DMS53 treated with DMSO at 0.1 percent for 48 hours (cell line): ENCODE results near the gene DLX1.
"Not testable (repeated sequence)": the region's sequence is repeated elsewhere in the genome, so short reads cannot be mapped to it uniquely, and the experiment has no call there.

ENCODE experiments used
- DNase-seq: peaks from one replicate; lab custom pipeline; 2025; ENCODE audit not compliant: unreplicated experiment; lab: John Stamatoyannopoulos, UW

Gene DLX1

DNA sequence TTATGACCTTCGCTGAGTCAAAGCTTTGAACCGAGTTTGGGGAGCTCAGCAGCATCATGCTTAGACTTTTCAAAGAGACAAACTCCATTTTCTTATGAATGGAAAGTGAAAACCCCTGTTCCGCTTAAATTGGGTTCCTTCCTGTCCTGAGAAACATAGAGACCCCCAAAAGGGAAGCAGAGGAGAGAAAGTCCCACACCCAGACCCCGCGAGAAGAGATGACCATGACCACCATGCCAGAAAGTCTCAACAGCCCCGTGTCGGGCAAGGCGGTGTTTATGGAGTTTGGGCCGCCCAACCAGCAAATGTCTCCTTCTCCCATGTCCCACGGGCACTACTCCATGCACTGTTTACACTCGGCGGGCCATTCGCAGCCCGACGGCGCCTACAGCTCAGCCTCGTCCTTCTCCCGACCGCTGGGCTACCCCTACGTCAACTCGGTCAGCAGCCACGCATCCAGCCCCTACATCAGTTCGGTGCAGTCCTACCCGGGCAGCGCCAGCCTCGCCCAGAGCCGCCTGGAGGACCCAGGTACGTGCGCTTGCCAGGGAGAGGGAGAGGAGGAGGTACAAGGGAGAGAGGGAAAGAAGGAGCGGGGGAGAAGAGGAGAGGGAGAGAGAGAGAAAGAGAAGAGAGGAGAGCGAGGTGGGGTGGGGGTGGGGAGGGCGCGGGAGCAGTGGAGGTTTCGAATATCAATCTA lies at the start of gene DLX1:
TSS of gene DLX1 (plus strand) at position 48 of the 700 bp plus-strand sequence. CDS start at position 219, 171 bp downstream.
- no peak for DNase-seq

DNA sequence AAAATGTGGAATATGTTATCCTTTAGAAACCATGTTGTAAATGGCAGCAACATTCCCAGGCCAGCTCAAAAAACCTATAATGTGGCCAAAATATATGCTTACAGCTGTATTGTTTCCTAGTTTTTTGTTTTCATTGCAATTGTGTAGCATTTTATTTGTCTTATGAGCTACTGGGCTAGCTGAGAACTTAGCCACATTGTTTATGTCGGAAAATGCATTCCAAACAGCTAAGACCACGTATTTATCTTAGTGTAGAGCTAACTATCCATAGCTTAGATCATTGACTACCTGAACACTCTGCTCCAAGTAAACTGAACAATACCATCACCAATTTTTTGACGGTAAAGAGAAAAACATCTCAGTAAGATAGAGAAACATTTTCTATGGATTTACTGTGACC lies 47.2 kb upstream of the DLX1 start:
- no peak for DNase-seq

DNA sequence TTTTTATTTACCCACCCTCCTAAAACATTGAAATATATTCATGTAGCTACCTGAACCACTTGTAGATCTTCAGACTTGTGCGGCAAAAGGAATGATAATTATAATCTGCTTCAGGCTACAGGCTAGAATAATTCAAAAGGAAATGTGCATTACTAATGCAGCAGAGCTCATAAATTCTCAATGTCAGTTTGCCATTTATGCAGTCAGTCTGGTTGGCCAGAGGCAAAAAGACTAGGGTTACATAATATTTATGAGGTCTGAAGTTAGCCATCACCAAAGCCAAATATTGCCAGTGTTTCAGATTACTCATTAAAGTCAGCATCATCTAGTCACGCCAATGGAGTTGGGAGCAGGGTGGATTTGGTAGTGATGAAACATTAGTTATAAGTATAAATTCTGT lies 46.7 kb upstream of the DLX1 start:
- DNase-seq, result no peak

DNA sequence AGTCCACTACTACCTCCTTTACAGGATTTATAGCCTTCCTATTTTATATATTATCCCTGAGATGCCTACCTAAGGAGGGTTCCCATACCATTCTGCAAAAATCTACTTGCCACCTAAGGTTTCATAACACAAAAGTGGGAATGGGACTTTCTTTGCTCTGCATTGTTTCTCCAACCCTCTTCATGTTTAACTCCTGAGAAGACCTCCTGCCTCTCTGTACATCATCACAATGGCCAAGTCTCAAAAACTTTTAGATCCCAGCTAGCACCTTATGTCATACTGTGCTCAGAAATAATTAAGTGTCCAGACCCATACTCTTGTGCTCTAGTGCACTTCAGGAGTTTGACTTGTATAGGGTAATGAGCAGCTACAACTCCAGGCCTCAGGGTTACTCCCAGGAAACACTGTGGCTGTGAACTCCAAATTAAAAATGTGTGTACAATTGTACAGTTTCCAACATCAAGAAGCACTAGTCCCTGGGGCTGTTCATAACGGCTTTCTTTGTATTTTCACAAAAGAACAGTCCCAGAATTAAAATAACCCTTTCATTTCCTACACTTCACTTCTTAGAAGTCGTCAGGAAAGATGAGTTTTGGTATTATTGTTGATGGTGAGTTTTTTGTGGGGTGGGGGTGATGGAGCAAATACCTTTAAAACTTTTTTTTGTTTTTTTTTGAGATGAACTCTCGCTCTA lies 46.1 kb upstream of the DLX1 start:
- no peak for DNase-seq

DNA sequence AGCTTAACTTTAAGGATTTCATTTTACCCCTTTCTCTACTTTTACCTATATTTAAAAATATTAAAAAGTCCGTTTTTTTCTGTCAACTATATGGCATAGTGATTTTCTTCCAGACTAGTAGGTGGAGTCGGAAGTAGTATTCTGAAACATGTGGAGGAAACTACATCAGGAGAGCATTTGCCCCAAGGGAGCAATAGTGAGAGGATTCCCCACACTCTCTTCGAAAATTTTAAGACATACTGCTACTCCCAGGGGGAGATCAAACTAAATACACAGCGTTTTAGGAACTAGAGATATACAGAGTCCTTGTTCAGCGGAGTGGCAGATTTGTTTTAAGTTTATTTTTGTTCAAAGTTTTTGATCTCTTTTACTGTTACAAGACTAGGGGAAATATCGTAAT lies 45.0 kb upstream of the DLX1 start:
- DNase-seq, result no peak

DNA sequence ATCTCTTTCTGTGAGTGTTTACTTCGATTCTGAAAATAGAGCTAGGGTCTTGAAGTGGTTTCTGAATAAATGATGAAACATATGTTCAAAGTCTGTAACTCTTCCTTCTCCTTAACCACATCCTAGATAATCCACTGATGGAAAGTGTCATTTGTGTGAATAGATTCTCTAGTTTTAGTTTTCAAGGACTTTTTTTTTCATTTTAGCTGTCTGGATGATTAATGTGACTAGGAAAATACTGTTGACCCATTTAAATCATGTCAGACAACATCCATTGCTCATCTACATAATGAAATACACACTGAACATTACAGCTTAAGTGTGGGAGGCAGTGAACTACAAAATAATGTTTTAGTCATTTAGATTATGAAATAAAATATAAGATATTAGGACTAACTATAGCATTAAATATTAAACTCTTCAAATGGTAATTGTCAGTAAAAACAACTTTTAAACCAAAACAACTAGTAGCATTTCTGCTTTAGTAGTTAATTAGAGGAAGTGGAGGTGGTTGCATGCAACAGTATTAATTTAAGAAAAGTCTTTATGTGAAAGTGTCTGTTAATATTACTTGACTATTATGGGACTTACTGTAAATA lies 39.1 kb upstream of the DLX1 start:
- DNase-seq, result no peak

DNA sequence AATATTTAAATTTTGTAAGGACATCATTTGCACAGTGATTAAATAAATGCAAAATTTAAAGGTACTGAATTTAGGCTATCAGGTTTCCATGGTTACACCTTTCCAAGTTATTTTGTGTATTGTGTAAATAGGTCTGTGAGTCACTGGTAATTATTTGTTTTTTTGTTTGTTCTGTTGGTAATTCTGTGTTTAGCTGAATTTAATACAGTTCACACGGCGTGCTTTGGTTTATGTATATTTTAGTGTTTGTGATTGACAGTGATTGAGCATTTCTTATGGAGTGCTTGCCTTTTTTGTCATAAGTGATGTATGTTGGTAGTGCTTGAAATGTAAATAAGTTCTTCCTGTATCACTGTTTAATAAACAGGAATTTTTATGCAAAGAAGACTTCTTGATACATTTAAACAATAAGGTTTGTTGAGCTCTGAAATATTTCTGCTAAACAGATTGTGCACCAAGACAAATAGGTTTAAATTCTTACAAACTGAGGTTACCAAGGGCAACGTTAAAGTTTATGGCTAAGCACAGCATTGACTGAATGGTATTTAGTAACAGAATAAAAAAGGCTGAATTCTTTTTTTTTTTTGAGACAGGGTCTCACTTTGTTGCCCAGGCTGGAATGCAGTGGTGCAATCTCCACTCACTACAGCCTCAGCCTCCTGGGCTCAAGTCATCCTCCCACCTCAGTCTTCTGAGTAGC lies 38.3 kb upstream of the DLX1 start:
- DNase-seq, result no peak

DNA sequence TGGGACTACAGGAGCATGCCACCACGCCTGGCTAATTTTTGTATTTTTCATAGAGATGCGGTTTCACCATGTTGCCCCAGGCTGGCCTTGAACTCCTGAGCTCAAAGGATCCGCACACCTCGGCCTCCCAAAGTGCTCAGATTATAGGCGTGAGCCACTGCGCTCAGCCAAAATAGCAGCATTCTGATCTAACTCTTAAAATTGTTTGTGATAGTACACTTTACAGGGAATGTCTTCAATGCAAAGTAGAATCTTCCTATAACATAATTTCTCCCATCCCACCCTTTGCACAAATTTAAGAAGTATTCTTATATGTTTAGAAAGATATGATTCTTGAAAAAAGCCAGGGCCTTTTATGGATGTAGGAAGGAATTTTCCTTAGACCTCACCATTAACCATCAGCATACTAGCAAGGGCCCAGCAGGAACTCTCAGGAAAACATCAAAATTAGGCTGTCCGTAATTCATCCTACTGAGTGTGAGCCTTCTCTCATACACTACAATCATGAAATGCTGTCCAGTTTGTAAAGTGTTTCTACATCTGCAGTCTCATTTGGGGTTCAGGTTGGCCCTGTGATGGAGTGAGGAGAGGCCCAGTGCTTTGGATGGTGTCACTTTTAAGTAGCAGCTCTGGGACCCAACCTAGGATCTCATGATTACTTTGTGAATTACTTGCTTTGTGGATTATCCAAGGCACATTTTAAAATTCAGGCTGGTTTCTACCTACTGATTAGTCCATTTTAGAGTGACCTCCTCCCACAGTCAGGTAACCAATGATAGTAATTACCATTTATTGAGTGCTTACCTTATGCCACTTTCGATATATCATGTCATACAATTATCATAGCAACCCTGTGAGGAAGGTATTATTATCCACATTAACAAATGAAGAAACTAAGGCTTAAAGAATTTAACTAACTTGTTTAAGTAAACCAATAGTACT lies 37.5 kb upstream of the DLX1 start:
- no peak for DNase-seq

DNA sequence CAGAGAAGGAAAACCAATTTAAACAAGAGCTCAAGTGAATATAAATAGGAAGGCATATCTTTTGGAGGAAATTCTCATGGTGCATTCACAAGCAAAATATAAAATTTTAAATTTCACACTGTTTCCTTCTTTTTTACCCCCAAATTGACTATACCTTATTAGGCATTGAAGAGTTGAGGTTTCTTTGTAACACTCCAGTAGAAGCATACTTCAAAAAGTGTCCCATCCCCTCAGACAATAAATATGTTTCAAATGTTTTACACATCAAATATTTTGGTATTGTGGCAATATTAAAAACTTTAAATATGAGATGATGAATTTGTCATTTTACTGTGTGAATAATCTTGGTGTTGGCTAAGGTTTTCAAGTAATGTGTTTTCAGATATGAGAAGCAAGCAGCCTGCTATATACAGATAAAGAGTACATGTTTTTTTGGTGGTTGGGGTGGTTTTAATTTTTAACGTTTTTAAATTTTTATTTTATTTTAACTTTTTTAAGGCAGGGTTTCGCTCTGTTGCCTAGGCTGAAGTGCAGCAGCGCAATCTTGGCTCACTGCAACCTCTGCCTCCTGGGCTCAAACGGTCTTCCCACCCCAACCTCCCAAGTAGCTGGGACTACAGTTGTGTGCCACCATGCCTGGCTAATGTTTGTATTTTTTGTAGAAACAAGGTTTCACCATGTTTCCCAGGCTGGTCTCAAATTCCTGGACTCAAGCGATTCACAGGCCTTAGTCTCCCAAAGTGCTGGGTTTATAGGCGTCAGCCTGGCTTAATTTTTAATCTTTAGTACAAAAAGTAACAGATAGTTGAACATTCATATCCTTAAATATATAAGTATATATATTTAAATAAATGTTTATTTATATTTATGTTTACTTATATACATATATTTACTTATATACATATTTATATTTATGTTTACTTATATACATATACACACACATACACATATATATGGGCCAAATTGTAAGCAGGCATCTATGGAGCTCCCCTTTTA lies 36.5 kb upstream of the DLX1 start:
- DNase-seq, result no peak

DNA sequence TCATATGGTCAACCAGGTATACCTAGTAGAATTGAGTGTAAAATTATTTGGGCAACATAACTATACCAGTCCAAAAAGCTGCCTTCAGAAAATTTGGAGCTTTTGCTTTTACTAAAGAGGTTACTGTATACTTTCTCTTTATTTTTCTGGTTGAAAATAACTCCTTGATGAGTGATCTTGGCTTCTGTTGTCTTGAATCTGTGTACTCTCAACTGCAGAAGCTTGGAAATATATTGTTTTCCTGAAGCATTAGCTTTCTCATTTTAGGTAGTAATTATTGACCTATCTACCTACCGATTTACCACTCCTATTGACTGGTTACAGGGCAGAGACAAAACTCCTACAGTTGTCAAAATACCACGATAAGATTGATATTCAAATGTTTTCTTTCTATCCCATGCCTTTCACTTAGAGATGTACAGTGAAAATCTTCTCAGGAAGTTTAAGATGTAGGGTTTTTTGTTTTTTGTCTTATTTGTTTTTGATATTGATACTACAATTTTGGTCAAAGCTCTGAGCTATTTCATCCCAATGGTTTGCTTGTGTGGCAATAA lies 35.7 kb upstream of the DLX1 start:
- DNase-seq, result no peak

DNA sequence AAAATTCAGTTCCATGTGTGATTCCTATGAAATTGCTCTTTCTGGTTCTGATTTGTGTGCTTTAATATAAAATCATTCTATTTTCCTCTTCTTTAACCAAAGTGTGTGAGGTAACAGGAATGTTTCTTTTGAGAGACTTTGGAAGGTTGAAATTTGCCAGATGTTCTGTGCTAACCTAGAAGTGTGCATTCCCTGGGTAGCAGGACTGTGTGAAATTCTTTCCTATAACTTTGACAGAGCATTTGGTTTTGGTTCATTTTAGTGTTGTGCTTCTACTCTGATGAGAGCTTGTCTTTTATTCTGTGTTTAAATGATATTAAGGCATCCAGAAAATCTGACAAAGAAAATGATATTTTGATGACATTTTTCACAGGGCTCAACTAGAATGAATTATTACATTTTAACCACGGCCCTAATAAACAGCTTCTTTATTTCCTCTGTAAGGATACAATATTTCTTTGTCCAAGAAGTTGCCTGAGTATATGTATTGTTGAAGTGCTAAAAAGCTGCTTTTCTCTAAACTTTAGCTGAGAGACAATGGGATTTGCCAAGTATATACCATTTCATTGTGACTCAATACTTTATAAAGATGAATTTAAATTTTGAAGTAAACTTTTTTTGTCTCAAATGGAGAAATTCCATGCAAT lies 34.7 kb upstream of the DLX1 start:
- DNase-seq, result no peak

DNA sequence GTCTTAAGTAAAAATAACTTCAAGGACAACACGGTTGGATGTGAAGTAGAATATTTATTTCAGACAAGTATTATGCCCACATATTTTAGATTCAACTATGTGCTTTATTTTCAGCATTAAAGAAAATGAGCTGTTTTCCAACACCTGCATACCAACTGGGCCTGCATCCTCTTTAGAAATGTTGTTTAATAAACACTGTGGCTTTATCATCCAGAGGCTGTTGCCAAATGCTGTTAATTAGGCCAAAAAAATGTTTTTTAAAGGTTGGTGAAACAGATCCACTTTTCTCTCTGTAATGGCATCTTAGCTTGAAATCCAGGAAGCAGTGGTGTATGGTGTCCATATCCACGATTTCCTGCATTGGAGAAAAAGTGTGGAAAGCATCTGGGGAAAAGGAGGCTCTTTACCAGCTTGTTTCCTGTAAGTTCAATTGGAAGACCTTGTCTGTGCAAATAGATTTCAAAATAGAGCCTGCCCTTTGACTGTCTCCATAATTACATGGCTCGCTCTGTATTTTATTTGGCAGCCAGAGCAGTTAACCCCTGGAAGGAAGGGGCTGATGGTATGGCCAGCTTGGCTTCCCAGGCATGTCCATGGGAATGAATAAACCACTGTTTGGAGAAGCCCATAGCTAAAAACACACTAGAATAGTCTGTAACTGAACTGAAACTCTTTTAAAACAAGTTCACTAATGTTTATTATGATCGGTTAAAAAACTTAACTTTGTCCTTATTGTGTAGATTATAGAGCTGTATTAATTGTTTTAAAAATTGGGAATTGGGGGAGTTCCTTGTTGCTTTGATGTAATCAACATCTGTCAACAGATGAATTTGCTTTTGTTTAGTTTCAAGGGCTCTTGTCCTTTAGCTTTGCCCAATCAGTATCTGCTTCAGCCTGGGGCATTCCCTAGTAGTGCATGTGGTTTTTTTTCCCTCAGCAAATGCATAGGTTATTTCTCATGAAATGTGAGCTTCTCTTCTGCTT lies 33.0 kb upstream of the DLX1 start:
- DNase-seq, result no peak

DNA sequence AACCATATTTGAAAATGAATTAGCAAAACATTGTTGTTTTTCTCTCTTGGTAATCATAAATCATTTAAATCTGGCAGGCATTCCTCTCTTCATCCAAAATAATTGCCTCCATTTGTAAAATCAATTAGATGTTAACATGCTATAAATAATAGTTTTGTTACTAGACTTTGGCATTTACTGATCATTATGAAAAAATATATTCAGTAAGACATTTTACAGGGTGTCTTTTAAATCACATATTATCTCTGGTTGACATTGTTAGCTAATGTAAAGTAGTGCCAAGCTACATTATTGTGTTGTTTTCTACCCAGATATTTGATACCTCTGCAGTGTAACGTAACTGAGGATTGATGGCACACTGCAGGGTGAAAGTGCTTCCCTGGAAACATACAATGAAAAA lies 31.8 kb upstream of the DLX1 start:
- no peak for DNase-seq

DNA sequence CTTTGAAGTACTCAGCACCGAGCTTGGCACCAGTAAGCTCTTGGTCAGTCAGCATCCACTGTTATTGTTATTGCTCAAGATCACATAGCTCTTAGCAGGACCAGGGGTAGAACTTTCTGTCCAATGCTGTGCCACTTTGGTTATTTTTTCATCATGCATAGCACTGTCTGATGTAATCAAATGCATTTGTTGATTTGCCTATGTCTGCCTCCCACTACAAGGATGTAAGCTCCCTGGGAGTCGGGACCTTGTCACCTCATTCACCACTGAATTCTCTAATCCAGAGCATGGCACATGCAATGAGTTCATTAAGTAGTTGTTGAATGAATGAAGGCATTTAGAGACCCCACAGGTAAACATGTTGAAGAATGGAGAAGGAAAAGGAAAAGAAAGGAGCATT lies 29.0 kb upstream of the DLX1 start:
- no peak for DNase-seq

DNA sequence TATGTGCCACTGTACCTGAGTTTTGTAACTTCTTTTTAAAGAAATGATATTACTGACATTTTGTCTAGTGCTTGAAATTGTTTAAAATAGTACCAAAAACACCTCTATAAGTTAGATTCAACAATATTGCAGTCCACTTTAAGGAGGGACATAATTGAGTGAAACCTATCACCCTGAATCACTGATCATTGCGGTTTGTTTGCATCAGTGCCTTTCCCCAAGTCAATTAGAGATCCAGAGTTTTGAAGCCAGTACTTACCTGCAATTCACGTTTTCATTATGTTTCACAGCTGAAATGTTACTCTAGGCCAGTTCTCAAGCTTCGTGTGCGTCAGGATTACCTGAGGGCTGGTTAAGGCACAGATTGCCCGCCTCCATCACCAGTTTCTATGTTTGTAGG lies 26.6 kb upstream of the DLX1 start:
- no peak for DNase-seq

DNA sequence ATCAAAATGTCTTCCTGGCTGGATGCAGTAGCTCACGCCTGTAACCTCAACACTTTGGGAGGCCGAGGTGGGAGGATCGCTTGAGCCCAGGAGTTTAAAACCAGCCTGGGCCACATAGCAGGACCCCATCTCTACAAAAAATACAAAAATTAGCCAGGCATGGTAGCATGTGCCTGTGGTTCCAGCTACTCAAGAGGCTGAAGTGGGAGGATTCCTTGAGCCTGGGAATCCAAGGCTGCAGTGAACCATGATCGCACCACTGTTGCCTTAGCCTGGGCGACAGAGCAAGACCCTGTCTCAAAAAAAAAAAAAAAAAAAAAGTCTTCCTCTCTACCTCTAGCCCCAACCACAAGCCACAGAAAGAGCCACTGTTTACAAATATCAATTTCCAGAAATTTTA lies 25.2 kb upstream of the DLX1 start:
- not testable (repeated sequence) for DNase-seq

DNA sequence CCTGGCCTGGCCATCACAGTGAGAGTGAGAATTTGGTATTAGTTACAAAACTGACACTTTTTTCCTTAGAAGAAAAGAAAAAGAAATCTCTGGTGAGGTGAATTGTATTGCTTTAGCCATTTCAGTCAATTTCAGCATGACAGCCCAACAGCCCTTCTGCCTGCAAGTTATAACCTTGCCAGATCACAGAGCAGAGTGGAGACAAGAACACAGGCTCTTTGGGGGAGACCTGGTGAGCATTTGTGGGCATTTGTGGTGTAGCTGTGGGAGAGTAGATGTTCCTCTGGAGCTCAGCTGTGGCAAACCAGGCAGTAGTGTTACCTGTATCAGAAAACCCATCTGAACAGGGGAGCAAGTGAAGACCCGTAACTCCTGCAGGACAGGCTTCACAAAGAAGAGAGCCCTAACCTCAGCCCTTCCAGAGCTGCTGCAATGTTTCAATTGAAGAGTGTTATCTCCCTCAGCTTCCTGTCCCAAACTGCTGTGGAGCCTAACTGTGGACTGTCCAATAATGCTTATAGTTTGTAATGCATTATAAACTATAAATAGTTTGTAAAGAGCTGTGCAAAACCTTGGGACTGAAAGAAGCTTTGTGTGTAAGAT lies 22.8 kb upstream of the DLX1 start:
- DNase-seq, result no peak
